HEK293 (cell line): Measurements from ENCODE around the gene RRP1B.

Experiments used
- CTCF ChIA-PET: fragments of 350-600 bp; formaldehyde crosslinking; extraction: SDS; loops from one replicate; lab custom pipeline; 2021; ENCODE audit warnings: antibody characterized with exemption; lab: Yijun Ruan, JAX
- POLR2A ChIA-PET: fragments of 300-600 bp; formaldehyde crosslinking; extraction: SDS; loops from one replicate; lab custom pipeline; 2020; ENCODE audit warnings: antibody characterized with exemption, inconsistent platforms; lab: Yijun Ruan, JAX
- H3K27ac ChIP-seq: fragments of 200-500 bp; sonication (Bioruptor generic); 2 replicates; pipeline ENCODE4 v1.5.1; 2014; ENCODE audit warnings: low read depth, low read length, control low read depth, inconsistent platforms; ENCODE audit errors: extremely low read depth
- H3K36me3 ChIP-seq, 2 experiments: fragments of 200-500 bp in 1 of 2; sonication (Bioruptor generic) in 1 of 2; 1 replicate in 1 of 2; 2 replicates in 1 of 2; pipeline ENCODE4 v1.5.1; 2014 to 2017; ENCODE audit warnings: inconsistent platforms in 2 of 2, low read length in 2 of 2; ENCODE audit not compliant: control insufficient read depth in 2 of 2, insufficient read depth in 1 of 2
- H3K4me1 ChIP-seq: fragments of 200-500 bp; sonication (Bioruptor generic); 2 replicates; pipeline ENCODE4 v1.5.1; 2014; ENCODE audit warnings: mild to moderate bottlenecking, low read length, inconsistent platforms; ENCODE audit not compliant: control insufficient read depth, insufficient read depth
- H3K4me3 ChIP-seq: 2 replicates; pipeline ENCODE4 v1.5.1; 2011; ENCODE audit warnings: low read depth, mild to moderate bottlenecking, control low read depth, low read length, moderate library complexity
- H3K9me3 ChIP-seq: fragments of 200-500 bp; sonication (Bioruptor generic); 2 replicates; pipeline ENCODE4 v1.5.1; 2014; ENCODE audit warnings: low read depth, low read length, inconsistent platforms; ENCODE audit not compliant: control insufficient read depth, insufficient read depth
- KLF1 ChIP-seq: fragments of 450-650 bp; formaldehyde crosslinking; IDR thresholded peaks from 2 replicates; pipeline ENCODE4 v1.5.1; 2016; ENCODE audit warnings: missing biosample characterization, missing genetic modification characterization
- SCRT1 ChIP-seq: fragments of 450-650 bp; formaldehyde crosslinking; IDR thresholded peaks from 2 replicates; pipeline ENCODE4 v1.5.1; 2016; ENCODE audit warnings: missing biosample characterization, missing genetic modification characterization, borderline replicate concordance
- SCRT2 ChIP-seq: fragments of 450-650 bp; formaldehyde crosslinking; IDR thresholded peaks from 2 replicates; pipeline ENCODE4 v1.5.1; 2016; ENCODE audit warnings: missing biosample characterization, missing genetic modification characterization
- SP3 ChIP-seq: fragments of 450-650 bp; formaldehyde crosslinking; IDR thresholded peaks from 2 replicates; pipeline ENCODE4 v1.5.1; 2016; ENCODE audit warnings: missing biosample characterization, missing genetic modification characterization
- WT1 ChIP-seq: fragments of 450-650 bp; formaldehyde crosslinking; IDR thresholded peaks from 2 replicates; pipeline ENCODE4 v1.5.1; 2016; ENCODE audit warnings: missing biosample characterization, missing genetic modification characterization
- YY1 ChIP-seq: fragments of 450-650 bp; formaldehyde crosslinking; IDR thresholded peaks from 2 replicates; pipeline ENCODE4 v1.5.1; 2018; ENCODE audit warnings: missing biosample characterization, missing genetic modification characterization
- ZBTB21 ChIP-seq: fragments of 450-650 bp; formaldehyde crosslinking; IDR thresholded peaks from 2 replicates; pipeline ENCODE4 v1.5.1; 2017; ENCODE audit warnings: missing biosample characterization, missing genetic modification characterization
- ZBTB44 ChIP-seq: fragments of 450-650 bp; IDR thresholded peaks from 2 replicates; pipeline ENCODE4 v1.5.1; 2018; ENCODE audit warnings: missing biosample characterization, mild to moderate bottlenecking, missing genetic modification characterization
- ZIC2 ChIP-seq: fragments of 450-650 bp; formaldehyde crosslinking; IDR thresholded peaks from 2 replicates; pipeline ENCODE4 v1.5.1; 2016; ENCODE audit warnings: missing biosample characterization, missing genetic modification characterization
- ZNF10 ChIP-seq: fragments of 450-650 bp; formaldehyde crosslinking; IDR thresholded peaks from 2 replicates; pipeline ENCODE4 v1.5.1; 2017; ENCODE audit warnings: missing biosample characterization, missing genetic modification characterization
- ZNF121 ChIP-seq: fragments of 450-650 bp; formaldehyde crosslinking; IDR thresholded peaks from 2 replicates; pipeline ENCODE4 v1.5.1; 2016; ENCODE audit warnings: missing biosample characterization, missing genetic modification characterization
- ZNF529 ChIP-seq: fragments of 450-650 bp; formaldehyde crosslinking; IDR thresholded peaks from 2 replicates; pipeline ENCODE4 v1.5.1; 2017; ENCODE audit warnings: missing genetic modification characterization, missing biosample characterization; ENCODE audit not compliant: insufficient replicate concordance
- ZNF544 ChIP-seq: fragments of 450-650 bp; formaldehyde crosslinking; IDR thresholded peaks from 2 replicates; pipeline ENCODE4 v1.5.0; 2017; ENCODE audit warnings: missing biosample characterization, missing genetic modification characterization
- ZNF571 ChIP-seq: fragments of 450-650 bp; formaldehyde crosslinking; IDR thresholded peaks from 2 replicates; pipeline ENCODE4 v1.5.0; 2017; ENCODE audit warnings: missing biosample characterization, missing genetic modification characterization
- ZNF76 ChIP-seq: fragments of 450-650 bp; formaldehyde crosslinking; IDR thresholded peaks from 2 replicates; pipeline ENCODE4; 2016; ENCODE audit warnings: low read depth, missing biosample characterization, missing genetic modification characterization, borderline replicate concordance
- ZSCAN16 ChIP-seq: fragments of 450-650 bp; formaldehyde crosslinking; IDR thresholded peaks from 2 replicates; pipeline ENCODE4 v1.5.1; 2016; ENCODE audit warnings: missing biosample characterization, missing genetic modification characterization
- ZSCAN18 ChIP-seq: fragments of 450-650 bp; formaldehyde crosslinking; IDR thresholded peaks from 2 replicates; pipeline ENCODE4 v1.5.1; 2016; ENCODE audit warnings: missing biosample characterization, missing genetic modification characterization
- TF ChIP-seq, protein P1 (sequence below): fragments of 450-650 bp; formaldehyde crosslinking; IDR thresholded peaks from 2 replicates; pipeline ENCODE4 v1.5.1; 2016; ENCODE audit warnings: missing biosample characterization, missing genetic modification characterization
- TF ChIP-seq, protein P2 (sequence below): fragments of 450-650 bp; formaldehyde crosslinking; IDR thresholded peaks from 2 replicates; pipeline ENCODE4 v1.5.1; 2016; ENCODE audit warnings: missing biosample characterization, missing genetic modification characterization, borderline replicate concordance

Gene RRP1B

DNA sequence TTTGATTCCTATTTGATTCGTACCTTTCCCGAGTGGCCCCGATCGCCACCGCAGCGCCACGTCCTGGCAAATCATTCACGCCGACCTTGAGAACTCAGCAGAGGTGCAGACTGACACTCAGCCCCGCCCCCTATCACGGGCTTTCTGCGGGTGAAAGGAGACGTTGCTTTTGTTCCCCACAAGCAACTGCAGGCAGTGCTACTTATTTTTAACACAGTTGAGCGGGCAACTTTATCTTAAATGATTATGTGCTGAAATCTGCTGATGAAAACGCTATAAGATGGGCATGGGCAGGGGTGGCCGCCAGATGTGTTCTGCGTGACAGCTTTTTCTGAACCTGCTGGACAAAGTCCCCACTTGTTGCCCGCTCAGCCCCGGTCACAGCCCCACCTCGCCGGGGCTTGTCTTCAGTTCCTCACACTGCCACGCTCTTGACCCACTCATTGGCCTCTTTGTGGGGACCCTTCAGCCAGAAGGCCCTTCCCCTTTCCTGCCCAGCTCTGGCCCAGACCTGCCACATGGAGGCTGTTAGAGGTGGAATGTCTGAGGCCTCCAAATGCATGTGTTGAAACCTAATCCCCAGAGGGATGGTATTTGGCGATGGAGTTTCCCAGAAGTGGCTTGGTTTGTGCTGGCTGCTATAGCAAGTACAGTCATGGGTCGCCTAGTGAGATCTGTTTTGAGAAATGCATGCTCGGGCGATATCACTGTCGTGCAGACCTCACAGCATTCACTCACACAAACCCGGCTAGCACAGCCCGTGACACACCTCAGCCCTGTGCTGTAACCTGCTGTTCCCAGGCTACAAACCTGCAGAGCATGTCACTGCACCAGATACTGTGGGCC lies 43.9 kb downstream of the RRP1B start:
- TF ChIP-seq ZSCAN16 (tag by site-specific recombination) (no peak), SCRT2 (tag by site-specific recombination) (peak; percentile 85), ZBTB44 (tag by site-specific recombination) (0 out of 2 replicates have a peak, but pooled peaks have one; percentile 18), ZIC2 (tag by site-specific recombination) (peak; percentile 70; the same call in 1 of the 2 replicates), SCRT1 (no peak)
- Histone ChIP-seq H3K4me3 (no peak overlapping the region), H3K27ac (no peak overlapping the region), H3K9me3 (no peaks in the 10 kb centered on the region), H3K36me3 (no peaks in the 10 kb centered on the region), H3K4me1 (no peaks in the 10 kb centered on the region)
- ChIA-PET CTCF (interaction anchor here (2.3 kb wide), 1 partner anchor 25 kb away, joined by 12 read pairs; no protein-coding TSS in a partner anchor), POLR2A (no interaction called here)

DNA sequence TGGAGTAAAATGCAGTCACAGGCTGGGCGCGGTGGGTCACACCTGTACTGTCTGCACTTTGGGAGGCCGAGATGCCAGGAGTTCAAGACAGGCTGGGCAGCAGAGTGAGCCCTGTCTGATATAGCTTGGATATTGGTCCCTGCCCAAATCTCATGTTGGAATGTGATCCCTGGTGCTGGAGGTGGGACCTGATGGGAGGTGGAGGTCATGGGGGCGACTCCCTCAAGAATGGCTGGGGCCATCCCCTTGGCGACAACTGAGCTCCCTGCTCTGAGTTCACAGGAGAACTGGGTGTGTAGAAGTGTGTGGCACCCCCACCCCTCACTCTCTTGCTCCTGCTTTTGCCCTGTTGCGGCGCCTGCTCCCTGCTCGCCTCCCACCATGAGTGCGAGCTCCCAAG lies 48.1 kb downstream of the RRP1B start:
- no peak overlapping the region for H3K27ac ChIP-seq
- CTCF ChIA-PET: interaction anchor here (0.7 kb wide), 1 partner anchor 15 kb away, joined by 3 read pairs; no protein-coding TSS in a partner anchor

More for the DNA sequence above, 48.1 kb downstream of the RRP1B start:
- POLR2A ChIA-PET: no interaction called here
- TF ChIP-seq ZNF544 (tag by site-specific recombination): no peak
- TF ChIP-seq ZBTB21 (tag by site-specific recombination): no peak
- TF ChIP-seq YY1 (tag by site-specific recombination): no peak
- TF ChIP-seq ZSCAN18 (tag by site-specific recombination): no peak
- TF ChIP-seq WT1 (tag by site-specific recombination): peak; percentile 56; the same call in 1 of the 2 replicates
- TF ChIP-seq ZNF121 (tag by site-specific recombination): no peak
- no peak for TF ChIP-seq ZNF571 (tag by site-specific recombination)
- peak; percentile 57 for TF ChIP-seq KLF1 (tag by site-specific recombination)
- TF ChIP-seq ZNF76 (tag by site-specific recombination): no peak
- TF ChIP-seq, protein P1, sequence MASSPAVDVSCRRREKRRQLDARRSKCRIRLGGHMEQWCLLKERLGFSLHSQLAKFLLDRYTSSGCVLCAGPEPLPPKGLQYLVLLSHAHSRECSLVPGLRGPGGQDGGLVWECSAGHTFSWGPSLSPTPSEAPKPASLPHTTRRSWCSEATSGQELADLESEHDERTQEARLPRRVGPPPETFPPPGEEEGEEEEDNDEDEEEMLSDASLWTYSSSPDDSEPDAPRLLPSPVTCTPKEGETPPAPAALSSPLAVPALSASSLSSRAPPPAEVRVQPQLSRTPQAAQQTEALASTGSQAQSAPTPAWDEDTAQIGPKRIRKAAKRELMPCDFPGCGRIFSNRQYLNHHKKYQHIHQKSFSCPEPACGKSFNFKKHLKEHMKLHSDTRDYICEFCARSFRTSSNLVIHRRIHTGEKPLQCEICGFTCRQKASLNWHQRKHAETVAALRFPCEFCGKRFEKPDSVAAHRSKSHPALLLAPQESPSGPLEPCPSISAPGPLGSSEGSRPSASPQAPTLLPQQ (tag by site-specific recombination): no peak
- no peak for TF ChIP-seq ZNF529 (tag by site-specific recombination)
- no peak for TF ChIP-seq SP3
- no peak for TF ChIP-seq ZNF10 (tag by site-specific recombination)
- TF ChIP-seq, protein P2, sequence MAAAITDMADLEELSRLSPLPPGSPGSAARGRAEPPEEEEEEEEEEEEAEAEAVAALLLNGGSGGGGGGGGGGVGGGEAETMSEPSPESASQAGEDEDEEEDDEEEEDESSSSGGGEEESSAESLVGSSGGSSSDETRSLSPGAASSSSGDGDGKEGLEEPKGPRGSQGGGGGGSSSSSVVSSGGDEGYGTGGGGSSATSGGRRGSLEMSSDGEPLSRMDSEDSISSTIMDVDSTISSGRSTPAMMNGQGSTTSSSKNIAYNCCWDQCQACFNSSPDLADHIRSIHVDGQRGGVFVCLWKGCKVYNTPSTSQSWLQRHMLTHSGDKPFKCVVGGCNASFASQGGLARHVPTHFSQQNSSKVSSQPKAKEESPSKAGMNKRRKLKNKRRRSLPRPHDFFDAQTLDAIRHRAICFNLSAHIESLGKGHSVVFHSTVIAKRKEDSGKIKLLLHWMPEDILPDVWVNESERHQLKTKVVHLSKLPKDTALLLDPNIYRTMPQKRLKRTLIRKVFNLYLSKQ: no peak
- TF ChIP-seq, all 188 proteins: peak for 2
- H3K4me1 ChIP-seq: peaks cover 4% of the 10 kb centered on the region
- H3K36me3 ChIP-seq: no peaks in the 10 kb centered on the region
- no peaks in the 10 kb centered on the region for H3K9me3 ChIP-seq
- no peak overlapping the region for H3K4me3 ChIP-seq
